GF-D8 (cell line): ENCODE results near the gene HIRA.
"Not testable (repeated sequence)": the region's sequence is repeated elsewhere in the genome, so short reads cannot be mapped to it uniquely, and the experiment has no call there.

Experiments used
- DNase-seq: peaks from one replicate; lab custom pipeline; 2025; lab: John Stamatoyannopoulos, UW

HIRA gene

DNA sequence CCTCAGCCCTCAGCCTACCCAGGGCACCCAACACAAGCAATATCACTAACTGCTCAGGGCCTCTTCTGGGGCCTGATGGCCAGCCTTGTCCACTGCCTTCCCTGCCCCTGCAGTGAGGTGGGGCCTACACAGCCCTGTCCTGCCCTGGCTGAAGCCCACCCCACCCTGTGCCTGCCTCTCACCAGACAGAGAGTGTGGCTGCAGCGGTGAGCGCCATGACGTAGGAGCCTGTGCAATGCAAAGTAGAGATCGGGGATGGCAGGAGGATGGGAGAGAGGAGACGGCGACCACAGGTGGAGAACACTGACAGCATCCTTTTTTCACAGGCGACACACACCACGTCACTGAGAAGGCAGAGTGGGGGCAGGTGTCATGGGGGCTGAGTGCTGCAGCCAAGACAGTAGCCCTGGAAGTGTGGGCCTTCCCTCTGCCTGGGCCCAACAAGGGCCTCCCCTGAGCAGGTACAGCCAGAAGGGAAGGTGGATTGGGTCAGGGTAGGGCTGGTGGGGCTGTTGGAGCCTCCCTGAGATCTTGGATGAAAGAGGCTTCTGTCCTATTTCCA is 74.7 kb downstream of the HIRA start:
- DNase-seq = no peak

DNA sequence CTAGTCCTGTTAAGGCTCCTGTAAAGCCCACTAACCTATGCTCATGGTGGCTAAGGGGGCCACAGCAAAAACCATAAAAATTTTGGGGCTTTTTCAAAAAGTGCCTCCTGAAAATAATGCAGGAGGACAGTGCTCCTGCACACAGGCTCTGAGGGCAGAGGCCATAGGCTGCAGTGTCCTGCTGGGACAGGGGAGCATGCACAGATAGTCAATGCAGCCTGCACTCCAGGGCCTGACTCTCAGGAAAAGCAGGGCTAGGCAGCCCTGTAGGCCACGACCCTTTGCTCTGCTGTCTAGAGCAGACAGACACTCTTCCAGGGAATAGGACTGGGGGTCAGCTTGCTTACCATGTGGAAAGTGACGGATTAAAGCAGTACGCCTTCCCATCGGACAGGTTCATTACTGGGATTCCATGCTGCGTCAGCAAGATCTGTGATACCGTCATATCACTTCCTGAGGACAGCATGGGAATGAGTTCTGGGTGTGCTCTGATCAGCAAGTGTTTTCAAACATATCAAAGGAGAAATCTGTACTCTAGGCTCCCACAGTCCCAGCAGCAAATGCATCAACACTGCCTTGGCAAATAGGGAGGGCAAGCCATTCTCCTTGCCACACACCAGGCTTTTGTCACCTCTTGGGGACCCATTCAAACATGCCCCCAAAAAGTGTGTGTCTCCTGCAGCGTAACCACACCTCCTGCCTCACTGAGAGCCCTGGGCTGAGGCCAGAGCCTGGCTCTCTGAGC is 75.9 kb downstream of the HIRA start:
- DNase-seq = no peak

DNA sequence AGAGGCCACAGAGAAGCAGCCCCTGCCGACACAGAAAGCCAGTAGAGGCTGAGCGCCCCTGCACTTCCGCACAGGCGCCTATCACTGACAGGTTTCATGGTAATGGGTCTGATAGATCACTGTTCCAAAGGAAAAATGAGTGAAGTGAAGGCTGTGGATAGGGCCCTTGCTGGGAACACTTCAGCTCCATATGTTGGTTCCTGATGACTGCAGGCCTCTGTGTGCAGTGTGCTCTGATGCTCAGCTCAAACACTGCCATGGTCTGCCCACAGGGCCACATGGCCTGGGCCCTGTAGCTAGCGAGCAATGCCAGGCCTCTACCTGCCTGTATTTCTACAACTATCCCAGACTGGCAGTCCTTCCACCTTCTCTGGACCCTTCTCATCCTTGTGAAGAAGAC is 77.3 kb downstream of the HIRA start:
- DNase-seq = no peak

DNA sequence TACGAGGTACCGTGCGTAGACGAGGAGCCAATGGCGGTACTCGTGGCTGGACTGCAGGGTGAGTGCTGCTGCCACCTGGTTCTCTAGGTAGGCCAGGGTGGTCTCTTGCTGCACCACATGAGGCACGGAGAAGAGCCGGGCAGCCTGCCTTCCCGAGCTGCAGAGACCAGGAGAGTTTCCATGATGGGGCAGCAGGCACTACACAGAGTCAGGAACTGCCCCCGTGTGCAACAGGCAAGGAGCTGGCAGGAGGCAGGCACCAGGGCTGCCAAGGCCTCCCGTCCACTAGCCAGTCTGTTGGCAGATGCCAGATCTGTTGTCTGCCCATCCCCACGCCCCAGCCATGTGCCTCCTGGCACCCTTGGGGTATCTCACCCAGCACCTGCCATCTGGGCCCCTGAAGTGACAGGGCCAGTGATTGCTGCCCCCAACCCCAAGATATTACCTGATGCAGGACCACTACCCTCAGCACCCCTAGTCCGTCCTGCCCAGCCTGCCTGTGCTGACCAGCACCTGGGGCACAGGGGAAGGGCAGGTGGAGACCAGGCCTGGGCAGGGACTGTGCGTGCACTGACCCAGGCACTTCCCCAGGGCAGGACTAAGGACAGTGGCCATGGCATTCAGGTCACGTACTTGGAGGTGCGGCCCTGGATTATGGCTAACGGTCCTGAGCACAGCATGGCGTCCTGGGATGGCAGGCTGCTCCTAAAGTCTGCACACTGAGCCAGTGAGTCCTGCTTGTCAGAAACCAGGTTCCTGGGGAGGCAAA is 78.0 kb downstream of the HIRA start:
- no peak for DNase-seq

DNA sequence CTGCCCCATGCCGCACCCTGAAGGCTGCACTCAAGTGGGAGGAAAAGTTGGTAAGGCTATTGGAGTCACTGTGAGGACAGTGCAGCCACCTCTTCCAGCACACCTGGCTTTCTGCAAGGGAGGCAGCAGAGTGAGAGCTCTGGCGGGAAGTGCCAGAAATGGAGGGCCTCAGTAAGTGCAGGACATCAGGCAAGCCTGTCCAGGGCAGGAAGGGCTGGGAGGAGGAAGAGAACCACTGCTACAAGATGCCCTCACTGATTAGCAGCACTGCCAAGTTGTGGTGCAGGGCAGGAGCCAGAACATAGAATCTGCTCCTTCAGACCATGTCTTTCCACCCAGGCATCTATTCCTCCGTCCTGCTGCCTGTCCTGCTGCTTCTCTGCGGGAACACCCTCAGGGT is 78.8 kb downstream of the HIRA start:
- no peak for DNase-seq

DNA sequence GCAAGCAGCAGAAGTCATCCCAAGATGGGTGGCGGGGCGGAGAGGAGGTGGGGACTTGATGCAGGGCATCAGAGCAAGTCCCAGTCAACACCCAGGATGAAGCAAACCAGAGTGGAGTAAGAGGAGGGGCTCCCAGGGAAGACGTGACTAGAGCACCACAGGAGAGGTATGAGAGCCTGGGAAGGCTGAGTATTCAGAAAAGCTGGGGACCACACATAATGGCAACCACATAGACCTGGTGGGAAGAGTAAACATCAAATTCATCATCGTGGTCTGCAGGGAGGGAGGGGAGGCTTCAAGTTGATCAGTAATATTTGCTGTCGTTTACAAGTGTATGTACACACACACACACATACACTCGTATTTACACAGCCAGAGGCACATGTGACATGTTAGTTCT is 79.3 kb downstream of the HIRA start:
- no peak for DNase-seq

DNA sequence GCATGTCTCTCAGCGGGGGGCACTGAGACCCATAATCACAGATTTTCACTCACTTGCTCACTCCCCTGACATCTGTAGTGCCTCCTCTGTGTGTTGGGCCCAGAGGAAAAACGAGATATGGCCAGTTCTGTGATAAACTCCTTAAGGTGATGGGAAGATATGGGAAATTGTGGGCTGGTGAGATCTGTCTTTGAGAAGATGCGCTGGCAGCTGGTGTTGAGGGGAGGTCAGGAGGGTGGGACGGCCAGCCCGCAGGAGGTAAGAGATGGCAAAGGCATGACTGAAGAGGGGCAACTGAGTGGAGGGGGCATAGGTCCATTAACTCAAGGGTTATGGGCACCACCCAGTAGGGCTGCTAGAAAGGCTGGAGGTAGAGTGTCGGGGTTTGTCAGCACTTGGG is 79.9 kb downstream of the HIRA start:
- DNase-seq = no peak

DNA sequence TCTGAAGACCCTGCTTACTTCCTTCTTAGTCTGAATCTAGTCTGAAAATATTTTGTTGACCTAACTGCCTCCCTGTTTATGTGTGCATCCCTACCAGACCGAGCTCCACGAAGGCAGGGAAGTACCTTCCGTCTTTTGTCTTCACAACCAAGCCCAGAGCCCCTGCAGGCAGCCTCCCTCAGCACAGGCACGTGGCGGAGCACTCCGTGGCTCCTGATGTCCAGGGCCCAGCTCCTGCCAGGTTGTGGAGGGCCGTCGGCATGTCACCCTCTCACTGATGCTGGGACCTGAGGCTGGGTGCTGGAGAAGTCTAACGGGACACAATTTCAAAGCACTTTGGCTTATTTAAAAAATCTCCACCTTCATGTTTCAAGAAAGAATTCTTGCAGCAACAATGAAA is 80.6 kb downstream of the HIRA start:
- no peak for DNase-seq

DNA sequence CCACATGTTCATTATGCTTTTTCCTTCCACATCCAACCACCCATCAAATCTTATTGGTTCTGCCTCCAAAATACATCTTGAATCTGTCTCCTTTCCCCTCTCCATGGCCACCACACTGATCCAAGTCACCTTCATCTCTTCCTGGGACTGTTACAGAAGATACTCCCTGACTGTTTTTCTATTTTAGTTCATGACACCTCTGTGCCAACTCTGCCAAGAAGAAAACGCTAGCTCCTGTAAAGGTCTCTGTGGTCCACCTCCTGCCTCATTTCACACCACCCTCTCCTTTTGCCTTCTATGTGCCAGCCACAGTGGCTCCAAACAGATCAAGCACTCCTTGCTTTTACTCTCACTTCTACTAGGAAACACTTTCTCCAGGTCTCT is 81.1 kb downstream of the HIRA start:
- DNase-seq = no peak

DNA sequence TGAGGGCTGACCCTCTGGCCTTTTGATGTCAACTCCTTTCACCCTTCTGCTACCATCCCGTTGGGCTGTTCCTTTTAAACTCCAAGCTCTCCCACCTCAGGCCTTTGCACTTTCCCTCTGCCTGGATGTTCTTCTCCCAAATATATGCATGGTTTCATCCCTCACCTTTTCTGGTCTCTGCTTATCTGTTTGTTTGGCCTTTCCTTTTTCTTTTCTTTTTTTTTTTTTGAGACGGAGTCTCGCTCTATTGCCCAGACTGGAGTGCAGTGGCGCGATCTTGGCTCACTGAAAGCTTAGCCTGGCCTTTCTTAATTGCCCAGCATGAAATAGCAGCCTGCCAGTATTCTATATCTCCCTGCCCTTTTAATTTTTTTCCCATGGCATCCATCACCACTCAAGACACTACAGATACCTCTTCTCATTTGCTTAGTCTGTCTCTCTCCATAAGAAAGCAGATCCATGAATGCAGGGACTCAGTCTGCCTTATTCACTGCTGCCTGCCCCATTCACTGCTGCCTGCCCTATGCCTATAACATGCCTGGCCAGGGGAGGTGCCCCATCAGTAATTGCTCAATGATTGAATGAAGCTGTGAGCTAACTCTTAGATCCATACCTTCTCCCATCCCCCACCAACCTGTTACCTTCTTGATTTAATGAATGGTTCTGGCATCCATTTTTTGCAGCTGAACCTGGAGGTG is 81.6 kb downstream of the HIRA start:
- no peak for DNase-seq

DNA sequence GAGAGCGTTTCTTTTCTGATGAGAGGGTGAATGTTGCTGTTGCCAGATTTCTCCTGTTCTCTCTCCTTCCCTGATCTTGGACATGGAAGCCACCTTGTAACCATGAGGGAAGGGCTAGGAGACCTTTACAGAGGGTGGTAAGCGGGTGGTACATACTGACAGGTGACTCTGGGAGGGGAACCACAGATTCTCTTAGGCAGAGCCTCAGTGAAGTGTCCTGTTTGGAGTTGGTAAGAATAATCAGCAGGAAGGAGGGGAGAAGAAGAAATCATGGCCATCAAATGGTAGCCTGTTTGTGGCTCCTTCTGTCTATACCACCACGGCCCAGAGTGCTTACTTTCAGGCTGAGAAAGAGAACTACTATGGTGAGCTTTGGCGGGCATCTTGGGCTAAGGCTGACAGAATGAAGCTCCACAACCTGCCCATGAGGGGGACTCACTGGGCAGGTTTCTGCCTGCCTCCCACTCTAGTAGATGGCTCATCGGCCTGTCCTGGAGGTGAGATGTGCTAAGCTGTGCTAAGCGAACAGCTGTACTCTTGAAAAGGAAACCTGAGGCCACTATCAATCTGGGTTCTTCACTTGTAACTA is 84.8 kb downstream of the HIRA start:
- DNase-seq = no peak

DNA sequence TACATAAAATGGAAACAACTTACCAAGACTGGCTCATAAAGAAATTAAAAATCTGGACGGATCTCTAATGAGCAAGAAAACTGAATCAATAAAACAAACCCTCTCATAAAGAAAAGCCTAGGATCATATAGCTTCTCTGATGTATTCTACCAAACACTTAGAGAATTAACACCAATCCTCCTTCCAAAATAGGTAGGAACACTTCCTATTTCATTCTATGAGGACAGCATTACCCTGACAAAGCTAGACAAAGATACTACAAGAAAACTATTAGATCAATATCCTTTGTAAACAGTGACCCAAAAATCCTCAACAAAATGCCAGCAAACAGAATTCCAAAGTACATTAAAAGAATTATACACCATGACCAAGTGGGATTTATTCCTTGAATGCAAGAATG is 87.1 kb downstream of the HIRA start:
- no peak for DNase-seq

DNA sequence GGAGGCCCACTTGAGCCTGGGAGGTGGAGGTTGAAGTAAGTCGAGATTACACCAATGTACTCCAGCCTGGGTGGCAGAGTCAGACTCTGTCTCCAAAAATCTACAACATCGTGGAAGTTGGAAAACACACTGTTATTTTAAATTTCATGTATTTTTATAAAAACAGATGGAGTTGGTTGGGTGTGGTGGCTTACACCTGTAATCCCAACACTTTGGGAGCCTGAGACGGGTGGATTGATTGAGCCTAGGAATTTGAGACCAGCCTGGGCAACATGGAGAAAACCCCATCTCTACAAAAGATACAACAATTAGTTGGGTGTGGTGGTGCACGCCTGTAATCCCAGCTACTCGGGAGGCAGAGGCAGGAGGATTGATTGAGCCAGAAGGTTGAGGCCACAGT is 88.1 kb downstream of the HIRA start:
- no peak for DNase-seq

DNA sequence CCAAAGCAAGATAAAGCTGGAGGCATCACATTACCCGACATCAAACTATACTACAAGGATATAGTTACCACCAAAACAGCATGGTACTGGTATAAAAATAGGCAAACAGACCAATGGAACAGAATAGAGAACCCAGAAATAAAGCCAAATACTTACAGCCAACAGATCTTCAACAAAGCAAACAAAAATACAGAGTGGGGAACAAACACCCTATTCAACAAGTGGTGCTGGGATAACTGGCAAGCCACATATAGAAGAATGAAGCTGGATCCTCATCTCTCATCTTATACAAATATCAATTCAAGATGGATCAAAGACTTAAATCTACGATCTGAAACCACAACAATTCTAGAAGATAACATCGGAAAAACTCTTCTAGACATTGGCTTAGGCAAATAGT is 90.0 kb downstream of the HIRA start:
- DNase-seq = no peak

DNA sequence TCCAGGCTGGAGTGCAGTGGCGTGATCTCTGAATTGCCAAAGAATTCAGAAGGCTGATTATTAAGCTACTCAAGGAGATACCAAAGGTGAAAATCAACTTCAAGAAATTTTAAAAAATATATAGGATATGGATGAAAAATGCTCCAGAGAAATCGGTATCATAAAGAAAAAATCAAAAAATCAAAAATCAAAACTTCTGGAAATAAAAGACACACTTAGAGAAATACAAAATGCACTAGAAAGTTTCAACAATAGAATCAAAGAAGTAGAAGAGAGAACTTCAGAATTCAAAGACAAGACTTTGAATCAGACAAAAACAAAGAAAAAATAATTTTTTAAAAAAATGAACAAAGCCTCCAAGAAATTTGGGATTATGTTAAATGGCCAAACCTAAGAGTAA is 94.4 kb downstream of the HIRA start:
- no peak for DNase-seq

DNA sequence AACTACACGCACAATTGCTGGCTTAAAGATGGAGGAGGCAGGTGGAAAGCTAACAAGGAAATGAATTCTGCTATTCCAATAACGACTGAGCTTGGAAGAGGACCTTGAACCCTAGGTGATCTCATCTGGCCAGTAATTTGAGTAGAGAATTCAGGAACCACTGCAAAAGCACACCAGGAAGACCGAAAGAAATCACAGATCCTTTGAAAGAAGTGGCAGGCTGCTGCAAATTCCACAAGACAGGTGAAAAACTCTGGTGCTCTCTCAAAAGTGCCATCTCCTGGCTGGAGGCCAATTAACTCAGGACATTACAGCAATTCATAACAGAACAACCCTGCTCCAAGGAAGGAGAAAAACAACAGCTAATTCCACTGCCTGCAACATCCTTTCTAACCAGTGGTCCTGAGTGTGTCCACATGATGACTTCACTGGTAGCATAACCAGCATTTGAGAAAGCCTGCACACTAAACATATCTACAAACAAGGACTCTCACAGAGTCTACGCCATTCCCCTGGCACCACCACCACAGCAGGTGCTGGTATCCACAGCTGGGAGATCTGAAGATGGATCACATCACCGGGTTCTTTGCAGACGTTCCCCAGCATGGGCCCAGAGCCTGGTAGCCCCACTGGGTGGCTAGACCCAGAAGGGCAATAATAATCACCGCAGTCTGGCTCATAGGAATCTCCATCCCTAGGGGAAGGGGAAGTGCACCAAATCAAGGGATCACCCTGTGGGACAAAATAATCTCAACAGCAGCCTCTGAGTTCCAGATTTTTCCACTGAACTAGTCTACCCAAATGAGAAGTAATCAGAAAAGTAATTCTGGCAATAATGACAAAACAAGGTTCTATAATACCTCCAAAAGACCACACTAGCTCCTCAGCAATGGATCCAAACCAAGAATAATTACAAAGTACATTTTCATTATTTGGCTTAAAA is 95.1 kb downstream of the HIRA start:
- no peak for DNase-seq

DNA sequence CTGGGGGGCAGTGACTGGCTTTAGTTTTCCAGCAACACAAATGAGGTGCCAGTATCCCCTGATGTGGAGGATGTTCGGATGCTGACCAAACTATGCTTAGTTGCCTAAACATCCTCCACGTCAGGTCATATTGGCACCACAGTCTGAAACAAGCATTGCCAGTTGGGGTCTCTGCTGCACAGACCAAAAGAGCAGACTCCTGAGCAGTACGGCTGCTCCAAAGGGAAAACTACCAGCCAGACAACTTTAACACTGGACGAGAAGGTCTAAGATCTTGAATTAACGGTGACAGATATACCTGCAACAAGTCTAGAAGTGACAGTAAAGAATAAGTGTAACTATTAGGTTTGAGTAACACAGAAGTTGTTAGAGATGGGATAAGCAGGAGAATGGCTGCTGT is 99.6 kb downstream of the HIRA start:
- DNase-seq = no peak

DNA sequence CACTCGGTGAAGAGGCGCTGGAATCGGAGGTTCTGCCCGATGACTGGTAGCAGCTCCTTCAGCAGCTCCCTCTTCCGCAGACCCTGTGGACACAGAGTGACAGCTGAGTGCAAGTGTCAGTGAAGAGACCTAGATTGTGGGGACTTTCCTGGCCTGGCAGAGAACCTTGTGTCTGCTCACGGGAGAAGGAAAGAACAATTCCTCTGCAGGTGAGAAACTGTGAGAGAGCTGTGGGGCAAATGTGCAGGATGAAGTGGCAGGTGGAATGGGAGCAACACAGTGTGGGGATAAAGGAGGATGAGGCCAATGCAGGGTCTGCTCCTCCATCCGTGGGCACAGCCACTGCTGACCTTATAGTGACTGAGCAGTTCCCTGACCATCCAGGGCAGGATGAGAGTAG is 100.1 kb downstream of the HIRA start:
- DNase-seq = no peak

DNA sequence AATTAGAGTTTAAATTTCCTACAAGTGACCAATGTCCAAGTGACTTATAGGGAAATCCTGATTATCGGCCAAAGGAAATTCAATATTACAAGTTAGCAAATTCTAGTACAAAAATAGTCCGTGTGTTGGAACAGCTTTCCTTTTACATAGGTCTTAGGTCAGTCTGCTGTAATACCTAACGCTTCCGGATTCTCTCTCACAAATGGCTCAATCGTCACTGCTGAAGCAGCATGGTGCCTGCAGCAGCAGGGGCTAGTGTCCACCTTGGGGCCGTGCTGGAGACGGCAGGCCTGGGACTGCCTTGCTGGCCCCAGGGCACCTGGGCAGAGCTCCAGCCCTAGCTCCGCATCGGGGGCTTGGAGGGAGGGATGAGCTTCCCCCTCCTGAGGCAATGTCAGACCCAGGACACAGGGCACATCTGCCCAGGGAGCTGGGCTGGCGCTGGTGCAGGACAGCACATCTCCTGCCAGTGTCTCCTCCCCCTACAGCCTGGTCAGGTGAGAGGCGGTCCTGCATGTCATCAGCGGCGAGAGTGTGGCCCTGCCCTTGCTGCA is 100.6 kb downstream of the HIRA start:
- no peak for DNase-seq

DNA sequence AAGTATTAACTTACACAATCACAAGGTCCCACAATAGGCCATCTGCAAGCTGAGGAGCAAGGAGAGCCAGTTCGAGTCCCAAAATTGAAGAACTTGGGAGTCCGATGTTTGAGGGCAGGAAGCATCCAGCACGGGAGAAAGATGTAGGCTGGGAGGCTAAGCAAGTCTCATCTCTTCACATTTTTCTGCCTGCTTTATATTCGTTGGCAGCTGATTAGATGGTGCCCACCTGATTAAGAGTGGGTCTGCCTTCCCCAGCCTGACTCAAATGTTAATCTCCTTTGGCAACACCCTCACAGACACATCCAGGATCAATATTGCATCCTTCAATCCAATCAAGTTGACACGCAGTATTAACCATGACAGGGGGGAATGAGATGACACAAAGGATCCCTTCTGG is 101.3 kb downstream of the HIRA start:
- DNase-seq = not testable (repeated sequence)

DNA sequence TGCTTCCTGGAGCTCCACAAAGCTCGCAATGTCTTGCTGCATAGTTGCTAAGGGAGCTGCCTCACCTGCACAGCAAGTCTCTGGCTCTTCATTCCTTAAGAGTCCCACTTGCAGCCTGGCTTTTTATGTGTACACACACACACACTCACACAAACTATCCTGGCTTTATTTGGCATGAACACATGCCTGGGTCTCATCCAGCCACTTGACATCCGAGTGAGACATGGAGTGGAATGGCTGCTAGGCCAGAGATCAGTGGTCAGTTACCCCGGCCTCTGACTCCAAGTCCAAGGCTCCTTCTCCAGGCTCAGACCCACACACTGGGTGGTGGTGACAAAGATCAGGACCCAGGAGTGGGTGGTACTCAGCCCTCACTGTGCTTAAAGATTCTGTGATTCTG is 102.1 kb downstream of the HIRA start:
- no peak for DNase-seq
